Measurements from ENCODE around the gene ERGIC1.

GRCh38 chr5:172903790-172904189 lies 69.7 kb downstream of the ERGIC1 start:
- TF ChIP-seq CTCF (IDR thresholded peaks at IDR 0.05) (no peak), POLR2A (IDR thresholded peaks at IDR 0.05) (no peak)

All from thyroid gland (tissue), 4 donors.